ENCODE data around the gene ECEL1. TPM values are rescaled to one million over a fixed set of nuclear protein-coding genes. Genes with fewer than 3 reads are reported as not detected.

ECEL1 gene
- total RNA-seq, 1 donor from 2014 or later, result 14.9 TPM

- H3K27ac ChIP-seq, result no peak overlapping the region
- no peak for DNase-seq (ENCODE audit: low spot score in 2 of 2)
- no peak for TF ChIP-seq CTCF (IDR thresholded peaks at IDR 0.05)
- no peaks in the 10 kb centered on the region for H3K4me1 ChIP-seq
- intact Hi-C loops (cut with DNase I), result no loop called here
- H3K9me3 ChIP-seq, result no peaks in the 10 kb centered on the region
- no peaks in the 10 kb centered on the region for H3K36me3 ChIP-seq
- peak overlapping the region in 1 of 2 donors; percentile 10 for H3K4me3 ChIP-seq
- no peaks in the 10 kb centered on the region for H3K27me3 ChIP-seq
Observed at GRCh38 chr2:232485757-232486557, 1.7 kb downstream of the ECEL1 start.

GRCh38 chr2:232485348-232485756, 2.3 kb downstream of the ECEL1 start:
- Histone ChIP-seq H3K4me1 (no peaks in the 10 kb centered on the region), H3K36me3 (no peaks in the 10 kb centered on the region), H3K27me3 (no peaks in the 10 kb centered on the region), H3K9me3 (no peaks in the 10 kb centered on the region), H3K27ac (no peak overlapping the region), H3K4me3 (no peak overlapping the region)
- no peak for TF ChIP-seq CTCF (IDR thresholded peaks at IDR 0.05)
- intact Hi-C loops (cut with DNase I), result no loop called here
- DNase-seq (ENCODE audit: low spot score in 2 of 2), result no peak

DNA sequence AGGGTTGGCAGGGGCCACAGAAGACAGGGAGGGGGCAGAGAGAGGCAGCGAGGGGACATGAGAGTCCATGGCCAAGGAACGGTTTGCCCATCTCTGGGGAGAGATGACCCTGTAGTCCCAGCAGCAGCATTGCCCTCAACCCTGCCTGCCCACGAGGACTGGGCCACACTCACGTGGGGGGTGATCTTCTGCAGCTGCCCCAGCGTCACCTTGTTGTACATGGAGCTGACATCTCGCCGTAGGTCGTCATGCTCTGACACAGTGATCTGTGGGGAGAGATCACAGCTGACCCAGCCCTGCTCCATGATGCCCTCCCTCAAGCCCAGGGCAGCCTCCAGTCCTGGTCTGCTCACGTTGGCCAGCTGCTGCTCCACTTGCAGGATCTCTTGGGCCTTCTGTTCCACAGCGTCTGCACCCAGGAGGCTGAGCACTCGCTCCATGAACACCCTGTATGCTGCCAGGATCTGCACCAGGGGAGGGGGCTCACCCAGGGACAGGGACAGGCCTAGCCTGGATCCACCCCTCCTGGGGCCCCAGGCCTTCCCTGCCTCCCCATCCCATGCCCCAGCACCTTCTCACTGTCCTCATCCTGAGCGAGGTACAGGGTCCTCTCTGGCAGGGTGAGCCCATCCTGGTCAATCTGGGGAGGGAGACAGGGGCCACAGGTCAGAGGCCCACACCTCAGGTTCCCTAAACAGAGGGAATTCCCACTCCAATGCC, 2.8 kb downstream of the ECEL1 start:
- Histone ChIP-seq H3K9me3 (no peaks in the 10 kb centered on the region), H3K4me3 (no peak overlapping the region), H3K27me3 (no peaks in the 10 kb centered on the region), H3K36me3 (no peaks in the 10 kb centered on the region), H3K4me1 (no peaks in the 10 kb centered on the region), H3K27ac (no peak overlapping the region)
- intact Hi-C loops (cut with DNase I), result no loop called here
- DNase-seq (ENCODE audit: low spot score in 2 of 2), result no peak
- no peak for TF ChIP-seq CTCF (IDR thresholded peaks at IDR 0.05)

GRCh38 chr2:232483923-232484627, 3.6 kb downstream of the ECEL1 start:
- no peak for TF ChIP-seq CTCF (IDR thresholded peaks at IDR 0.05)
- H3K4me1 ChIP-seq, result no peaks in the 10 kb centered on the region
- no peak overlapping the region for H3K27ac ChIP-seq
- H3K9me3 ChIP-seq, result no peaks in the 10 kb centered on the region
- H3K4me3 ChIP-seq, result no peak overlapping the region
- no peaks in the 10 kb centered on the region for H3K36me3 ChIP-seq
- DNase-seq (ENCODE audit: low spot score in 2 of 2), result no peak
- intact Hi-C loops (cut with DNase I), result no loop called here
- H3K27me3 ChIP-seq, result no peaks in the 10 kb centered on the region

DNA sequence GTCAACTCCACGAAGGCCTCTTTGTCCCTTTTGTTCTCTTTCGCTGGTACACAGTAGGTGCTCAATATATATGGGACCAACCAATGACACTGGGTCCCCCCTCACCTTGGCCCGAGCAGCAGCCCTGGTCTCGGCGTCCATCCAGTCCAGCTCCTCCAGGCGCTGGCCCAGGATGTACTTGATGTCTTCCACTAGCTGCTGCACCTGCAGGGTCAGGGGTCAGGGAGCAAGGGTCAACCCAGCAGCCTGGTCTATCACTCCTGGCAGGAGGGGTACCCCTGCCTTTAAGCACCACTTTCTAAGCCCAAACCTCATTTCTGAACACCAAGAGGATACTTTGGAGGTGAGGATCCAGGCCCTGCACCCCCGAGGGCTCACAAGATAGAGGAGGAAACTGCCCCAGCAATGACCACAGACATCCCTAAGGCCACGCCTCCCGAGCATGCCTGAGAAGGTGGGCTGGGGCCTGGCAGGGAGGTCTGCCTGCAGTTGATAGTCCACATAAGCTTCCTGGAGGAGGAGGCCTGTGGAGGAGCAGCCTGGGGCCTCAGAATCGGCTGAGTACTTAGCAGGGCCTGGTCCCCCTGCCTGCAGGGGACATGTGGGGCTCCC, 4.2 kb downstream of the ECEL1 start:
- H3K27me3 ChIP-seq, result no peaks in the 10 kb centered on the region
- TF ChIP-seq CTCF (IDR thresholded peaks at IDR 0.05), result no peak
- DNase-seq (ENCODE audit: low spot score in 2 of 2), result no peak
- no peaks in the 10 kb centered on the region for H3K36me3 ChIP-seq
- intact Hi-C loops (cut with DNase I), result no loop called here
- no peak overlapping the region for H3K27ac ChIP-seq
- no peak overlapping the region for H3K4me3 ChIP-seq
- no peaks in the 10 kb centered on the region for H3K9me3 ChIP-seq
- no peaks in the 10 kb centered on the region for H3K4me1 ChIP-seq

Data from ascending aorta (tissue), 2 donors.